Sciatic nerve (tissue), 2 donors: ENCODE results near the gene CNTN1. TPM values are rescaled to one million over a fixed set of nuclear protein-coding genes. Genes with fewer than 3 reads are reported as not detected.
"Not testable (repeated sequence)": the region's sequence is repeated elsewhere in the genome, so short reads cannot be mapped to it uniquely, and the experiment has no call there.

ENCODE experiments used
- ATAC-seq: fragments of 200-7000 bp; cut with Tn5 transposase; one replicate; pipeline ENCODE4 v1.9.1; 2020; ENCODE audit warnings: mild to moderate bottlenecking, moderate library complexity
- DNase-seq: peaks from one replicate; pipeline ENCODE4 v3.0.0-alpha.2; 2020; ENCODE audit warnings: low spot score
- intact Hi-C: fragments of 100-400 bp; cut with DNase I; formaldehyde crosslinking; loops from one replicate; pipeline ENCODE4 v1.14.2; 2022
- total RNA-seq: library from RNA; stranded (reverse); fragmentation: NEBNext Ultra II Directional; extraction: Animal tissue kit (Norgen Biotek cat#: 25700); gene quantifications from one replicate; pipeline ENCODE4 v1.2.1, GENCODE V29; 2021
- donor health status: DM: no; HTN: no; CAD: no.
- donor health status: DM: no; HTN: no; CAD: no.

Gene CNTN1
- total RNA-seq, 1 donor from 2014 or later = 83.8 TPM

DNA sequence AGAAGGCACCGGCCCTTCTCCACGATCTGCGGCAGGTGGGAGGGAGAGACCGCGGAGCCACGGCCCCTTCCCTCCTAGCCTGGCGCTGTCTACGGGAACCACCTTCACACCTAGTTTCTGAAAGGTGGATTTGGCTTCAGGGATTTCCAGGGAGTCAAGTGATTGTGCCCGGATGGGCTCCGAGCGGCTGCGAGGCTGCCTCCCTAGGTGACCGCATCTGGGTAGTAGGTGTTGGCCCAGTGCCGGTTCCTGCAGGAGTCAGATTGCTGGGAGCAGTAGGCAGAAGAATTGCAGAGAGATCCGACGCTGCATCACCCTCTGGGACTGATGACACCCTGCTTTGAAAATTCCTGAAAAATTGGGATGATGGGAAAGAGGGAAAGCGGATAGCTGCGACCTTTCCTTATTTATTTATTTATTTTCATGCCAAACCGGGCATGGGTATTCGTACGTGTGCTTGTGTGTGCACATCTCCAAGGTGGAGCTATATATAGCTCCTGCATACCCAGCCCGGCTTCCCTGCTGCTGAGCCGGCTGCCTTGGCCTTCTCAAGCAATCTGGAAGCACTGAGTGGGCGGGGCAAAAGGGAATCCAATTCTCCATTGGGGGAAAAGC lies 1.1 kb downstream of the CNTN1 start:
- intact Hi-C loops = no loop called here
- DNase-seq (peak; percentile 76), ATAC-seq (peak; percentile 61)

DNA sequence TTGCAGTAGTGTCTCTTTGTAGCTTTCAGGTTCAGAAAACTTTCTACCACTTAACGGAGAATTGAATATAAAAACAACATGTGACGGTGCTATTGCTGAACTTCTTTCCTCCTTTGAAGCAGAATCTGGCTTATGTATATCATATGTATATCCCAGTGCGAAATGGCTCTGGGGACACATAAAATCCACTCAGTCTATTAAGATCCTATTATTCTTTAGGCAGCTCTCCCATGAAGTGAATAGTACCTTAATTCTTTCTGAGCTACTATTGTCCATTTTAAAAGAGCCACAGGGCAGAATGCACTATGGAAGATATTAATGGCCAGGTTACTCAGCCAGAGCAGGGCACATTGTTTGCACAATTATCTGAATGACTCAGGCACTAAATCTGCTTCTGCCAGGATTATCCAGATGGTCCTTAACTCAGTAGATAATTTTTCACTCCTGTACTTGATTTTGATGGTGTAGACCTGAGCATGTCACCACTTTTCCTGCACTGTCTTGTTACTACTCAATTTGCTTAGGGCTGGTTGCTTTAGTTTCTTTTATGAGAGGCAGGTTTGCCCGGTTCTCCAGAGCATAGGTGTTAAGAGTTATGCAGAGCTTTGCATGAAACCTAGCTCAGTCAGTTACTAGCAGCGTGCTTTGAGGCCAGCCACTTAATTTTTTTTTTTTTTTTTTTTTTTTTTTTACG lies 5.5 kb downstream of the CNTN1 start:
- no peak for DNase-seq
- no peak for ATAC-seq
- intact Hi-C loops = no loop called here

DNA sequence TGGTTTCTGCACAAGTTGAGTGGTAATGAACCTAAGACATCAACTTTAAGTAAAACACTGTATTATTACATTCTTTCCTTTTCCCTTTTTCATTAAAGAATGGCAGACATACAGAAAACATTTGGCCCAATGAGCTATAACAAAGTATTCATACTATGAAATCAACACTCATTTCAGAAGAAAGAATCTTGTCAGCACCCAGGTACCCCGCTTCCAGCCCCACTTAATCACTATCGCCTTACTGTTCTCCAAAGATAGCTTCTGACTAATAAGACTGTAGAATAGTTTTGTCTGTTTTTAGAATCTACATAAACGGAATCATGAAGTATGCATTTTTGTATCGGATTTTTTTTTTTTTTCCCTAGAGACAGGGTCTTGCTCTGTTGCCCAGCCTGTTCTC lies 9.5 kb downstream of the CNTN1 start:
- ATAC-seq (no peak), DNase-seq (no peak)
- intact Hi-C loops = no loop called here

DNA sequence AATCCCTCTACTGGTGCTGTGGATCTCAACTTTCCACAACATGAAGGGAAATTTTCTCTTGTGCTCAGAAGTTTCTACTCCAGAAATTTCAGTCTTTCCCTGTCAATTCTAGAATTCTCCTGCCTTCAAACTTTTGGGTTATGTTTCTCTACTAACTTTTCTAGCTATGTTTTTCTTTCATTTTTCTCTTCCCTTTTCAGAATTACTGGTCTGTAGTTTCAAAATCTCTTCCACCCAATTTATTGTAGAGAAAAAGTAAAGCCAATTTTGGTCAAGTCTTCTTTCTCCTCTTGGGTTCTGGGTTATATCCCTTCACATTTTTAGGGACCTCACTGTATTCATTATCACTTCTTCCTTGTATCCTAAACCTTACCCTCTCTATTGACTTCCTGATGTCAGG lies 18.9 kb downstream of the CNTN1 start:
- intact Hi-C loops = no loop called here
- no peak for DNase-seq
- ATAC-seq = no peak

DNA sequence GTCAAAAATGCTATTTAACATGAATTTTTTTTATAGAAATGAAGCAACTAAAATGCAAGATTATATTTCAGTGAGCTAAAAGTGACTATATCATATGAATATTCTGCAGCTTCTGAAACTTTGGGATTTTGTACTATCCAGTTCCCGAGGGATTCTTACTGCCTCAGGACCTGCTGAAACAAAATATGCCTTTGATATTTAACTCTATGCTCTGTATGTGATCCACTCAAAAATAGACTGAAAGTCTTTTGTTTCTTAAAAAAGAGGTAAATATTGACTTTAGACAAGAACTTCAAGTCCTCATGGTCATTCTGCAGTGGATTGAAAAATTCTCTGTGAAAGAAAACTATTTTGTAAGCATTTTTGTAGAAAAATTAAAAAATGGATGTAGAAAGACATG lies 22.4 kb downstream of the CNTN1 start:
- no peak for DNase-seq
- intact Hi-C loops = no loop called here
- peak; percentile 52 for ATAC-seq

DNA sequence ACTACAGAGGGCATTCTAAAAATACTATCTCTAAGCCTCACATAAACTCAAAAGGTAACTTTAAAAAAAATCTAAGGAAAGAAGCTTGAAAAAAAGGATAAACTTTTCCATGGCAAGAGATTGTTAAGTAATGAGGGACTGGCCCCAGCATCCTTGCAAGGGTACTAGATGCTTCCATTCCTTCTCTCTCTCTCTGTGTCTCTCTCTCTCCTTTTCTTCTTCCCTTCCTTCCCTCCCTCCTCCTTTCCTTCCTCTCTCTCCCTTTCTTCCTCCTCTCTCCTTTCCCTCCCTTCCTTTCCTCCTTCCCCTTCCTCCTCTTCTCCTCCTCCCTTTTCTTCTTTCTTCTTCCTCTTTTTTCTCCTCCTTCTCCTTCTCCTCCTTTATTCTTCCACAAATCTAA lies 23.8 kb downstream of the CNTN1 start:
- ATAC-seq (no peak), DNase-seq (no peak)
- intact Hi-C loops = no loop called here

DNA sequence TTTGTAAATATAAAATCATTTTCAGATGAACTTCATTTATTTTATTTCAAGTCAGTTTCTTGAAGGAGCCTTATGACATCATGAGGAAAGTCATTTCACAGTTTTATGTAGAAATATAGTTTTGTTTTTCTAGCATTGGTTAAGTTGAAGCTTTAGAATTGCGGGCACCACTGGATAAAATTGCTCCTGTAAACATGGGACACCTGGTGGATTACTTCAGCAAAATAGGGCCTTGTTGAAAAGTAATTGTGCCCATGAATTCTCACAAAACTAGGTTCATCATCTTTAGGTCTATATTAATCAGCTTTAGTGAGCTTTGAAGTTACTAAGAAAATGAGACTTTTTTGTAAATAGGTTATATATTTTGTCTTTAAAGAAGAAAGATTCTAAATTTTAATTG lies 25.3 kb downstream of the CNTN1 start:
- no peak for ATAC-seq
- no peak for DNase-seq
- intact Hi-C loops = no loop called here

DNA sequence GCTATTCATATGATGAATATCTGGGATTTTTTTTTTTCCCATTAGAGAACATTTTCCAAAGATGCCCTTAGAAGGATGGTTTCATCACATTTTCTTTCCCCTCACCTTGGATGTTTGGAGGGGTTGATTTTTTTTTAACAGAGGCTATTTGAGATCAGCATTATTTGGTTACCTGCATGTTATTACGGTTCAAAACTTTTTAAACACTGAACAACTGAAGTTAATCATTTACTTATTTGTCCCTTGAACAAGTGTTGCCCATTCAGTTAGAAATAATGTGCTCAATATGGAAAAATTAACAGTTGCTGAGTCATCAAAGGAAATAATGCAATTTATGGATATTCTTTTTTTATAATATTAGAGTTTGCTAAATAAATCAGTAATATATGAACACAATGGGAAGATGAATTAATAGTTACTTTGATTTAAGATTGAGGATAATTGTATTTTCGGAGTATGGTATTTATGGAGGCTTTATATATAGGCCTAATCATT lies 26.7 kb downstream of the CNTN1 start:
- DNase-seq (no peak), ATAC-seq (no peak)
- intact Hi-C loops = no loop called here

DNA sequence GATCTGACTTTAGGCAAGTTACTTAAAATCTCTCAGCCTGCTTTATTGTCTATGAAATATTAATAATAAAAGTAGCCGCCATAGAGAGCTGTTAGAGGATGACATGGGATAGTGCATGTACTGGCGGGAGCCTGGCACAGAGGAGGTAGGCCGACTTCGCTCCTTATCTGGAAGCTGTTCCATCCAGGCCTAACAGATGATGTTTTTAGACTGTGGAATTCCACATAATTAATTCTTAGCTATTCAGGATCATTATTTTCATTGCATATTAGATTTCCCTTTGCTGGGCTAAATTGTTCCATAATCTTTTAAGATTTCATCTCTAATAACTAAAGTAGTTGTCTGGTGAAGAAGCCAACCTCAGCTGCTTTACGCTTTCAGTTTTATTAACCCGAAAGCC lies 30.8 kb downstream of the CNTN1 start:
- no peak for ATAC-seq
- intact Hi-C loops = no loop called here
- no peak for DNase-seq

DNA sequence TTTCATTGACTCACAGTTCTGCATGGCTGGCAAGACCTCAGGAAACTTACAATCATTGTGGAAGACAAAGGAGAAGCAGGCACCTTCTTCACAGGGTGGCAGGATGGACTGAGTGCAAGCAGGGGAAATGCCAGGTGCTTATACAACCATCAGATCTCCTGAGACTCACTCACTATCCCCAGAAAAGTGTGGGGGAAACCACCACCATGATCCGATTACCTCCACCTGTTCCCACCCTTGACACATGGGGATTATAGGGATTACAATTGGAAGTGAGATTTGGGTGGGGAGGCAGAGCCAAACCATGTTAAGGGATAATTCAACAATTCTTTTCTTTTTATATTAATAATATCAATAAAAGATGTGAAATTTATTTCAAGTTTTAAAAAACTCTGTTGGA lies 34.1 kb downstream of the CNTN1 start:
- intact Hi-C loops = no loop called here
- ATAC-seq (no peak), DNase-seq (no peak)

DNA sequence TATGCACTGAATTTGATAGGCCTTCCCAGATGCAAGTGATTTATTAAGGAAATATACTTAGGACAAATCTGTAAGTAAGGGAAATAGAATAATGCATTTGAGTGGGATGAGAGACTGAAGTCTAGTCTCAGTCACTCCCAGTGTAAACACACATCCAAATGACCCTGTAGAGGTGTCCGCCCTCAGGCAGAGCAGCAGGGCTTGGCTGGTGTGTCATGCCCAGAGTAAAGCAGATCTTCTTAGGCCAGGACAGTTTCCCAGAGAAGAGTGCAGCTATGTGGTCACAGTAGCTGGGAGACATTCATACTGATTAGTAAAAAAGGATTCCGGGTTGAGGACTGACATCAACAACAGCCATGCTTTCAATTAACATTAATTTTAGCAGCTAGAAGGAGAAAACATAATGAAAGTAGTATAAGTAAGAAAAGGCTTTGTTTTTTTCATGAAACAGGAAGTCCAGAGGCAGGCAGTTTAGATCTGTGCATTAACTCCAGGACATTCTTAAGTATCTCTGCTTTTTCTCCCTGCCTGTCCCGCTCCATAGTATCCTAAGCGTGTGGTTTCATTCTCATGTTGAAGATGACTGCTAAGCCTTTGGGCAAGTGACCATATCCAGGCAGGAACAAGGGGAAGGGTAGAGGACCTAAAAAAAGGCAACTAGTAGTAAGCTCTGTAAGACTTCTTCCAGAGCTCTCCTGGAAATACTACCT lies 35.7 kb downstream of the CNTN1 start:
- intact Hi-C loops = no loop called here
- ATAC-seq = no peak
- DNase-seq = no peak

DNA sequence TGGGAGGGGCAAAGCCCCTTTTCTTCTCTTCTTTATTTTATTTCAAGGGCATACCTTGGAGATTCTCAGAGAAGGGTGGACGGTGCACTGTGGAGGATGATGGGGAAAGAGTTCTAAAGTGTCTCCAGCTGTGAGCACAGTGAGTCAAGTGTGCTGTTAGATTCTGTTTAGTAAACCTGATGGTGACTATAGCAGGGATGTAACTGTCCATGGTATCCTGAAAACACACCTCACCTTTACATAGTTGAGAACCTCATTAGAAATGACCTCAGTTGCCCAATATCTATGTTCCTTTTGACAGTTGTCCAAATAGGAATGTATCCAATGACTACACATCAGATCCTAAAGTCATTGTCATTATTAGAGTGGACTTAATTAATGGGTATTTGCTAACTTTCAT lies 38.0 kb downstream of the CNTN1 start:
- intact Hi-C loops = no loop called here
- ATAC-seq (no peak), DNase-seq (no peak)

DNA sequence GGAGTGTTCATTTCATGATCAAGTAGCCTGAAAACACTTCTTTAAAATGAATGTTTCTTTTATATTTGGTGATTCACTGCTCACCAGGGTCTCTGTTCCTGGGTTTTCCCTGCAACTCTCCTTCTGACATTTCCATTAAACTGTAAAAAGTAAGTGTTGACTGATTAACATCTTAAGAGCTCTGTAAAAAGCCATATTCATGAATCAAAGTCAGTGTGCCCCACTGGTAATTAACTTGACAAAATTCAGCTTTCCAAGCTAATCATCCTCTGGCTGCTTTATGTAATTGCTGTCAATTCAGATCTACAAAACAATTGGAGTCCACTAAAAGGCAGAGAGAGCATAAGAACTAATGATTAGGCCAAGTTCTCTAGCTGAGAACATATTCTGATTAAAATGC lies 41.6 kb downstream of the CNTN1 start:
- no peak for ATAC-seq
- intact Hi-C loops = no loop called here
- DNase-seq = no peak

DNA sequence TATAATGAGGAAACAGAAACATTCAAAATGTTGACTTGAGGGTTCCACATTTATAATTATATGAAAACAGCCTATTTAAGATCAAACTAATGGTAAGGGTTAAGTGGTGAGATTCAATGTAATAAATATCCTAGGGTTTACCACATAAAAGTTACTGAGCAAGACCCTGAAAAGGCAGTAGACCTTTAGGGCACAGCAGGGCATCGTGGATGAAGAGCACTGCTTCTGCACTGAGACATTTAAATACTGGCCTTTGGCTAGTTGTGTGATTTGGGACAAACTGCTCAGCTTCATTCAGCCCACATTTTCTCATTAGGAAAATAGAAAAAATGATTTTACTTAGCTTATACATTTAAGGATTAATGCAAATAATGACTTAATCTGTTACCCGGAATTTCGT lies 42.0 kb downstream of the CNTN1 start:
- ATAC-seq (no peak), DNase-seq (no peak)
- intact Hi-C loops = no loop called here

DNA sequence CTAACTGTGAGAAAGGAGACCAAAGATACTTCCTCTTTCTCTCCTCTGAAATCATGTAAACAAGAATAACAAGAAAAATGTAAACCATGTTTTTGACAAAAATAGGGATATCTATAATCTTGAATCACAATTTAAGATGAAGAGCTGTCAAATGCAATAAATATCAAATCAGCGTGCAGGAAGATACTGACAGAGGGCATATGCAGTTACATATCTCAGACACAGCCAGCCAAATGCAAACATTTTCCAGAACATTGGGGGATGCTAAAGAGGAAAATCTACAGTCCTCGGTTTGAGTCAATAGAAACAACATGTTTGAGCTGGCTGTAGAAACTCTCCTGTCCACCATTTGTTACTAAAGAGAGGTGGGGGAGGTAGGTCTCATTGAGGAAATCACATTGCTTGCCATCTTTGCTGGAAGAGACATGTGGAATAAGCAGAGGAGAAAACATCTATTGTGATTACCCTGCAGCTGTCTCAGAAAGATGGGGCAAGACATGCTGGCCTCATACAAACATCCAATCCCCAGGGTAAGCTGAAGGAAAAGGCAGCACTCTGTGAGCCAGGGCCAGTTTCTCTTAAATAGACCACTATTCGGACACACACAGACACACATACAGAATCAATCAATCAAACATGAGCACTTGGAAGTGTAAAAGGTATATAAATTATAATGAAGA lies 43.5 kb downstream of the CNTN1 start:
- ATAC-seq (peak; percentile 90), DNase-seq (no peak)
- intact Hi-C loops = no loop called here

DNA sequence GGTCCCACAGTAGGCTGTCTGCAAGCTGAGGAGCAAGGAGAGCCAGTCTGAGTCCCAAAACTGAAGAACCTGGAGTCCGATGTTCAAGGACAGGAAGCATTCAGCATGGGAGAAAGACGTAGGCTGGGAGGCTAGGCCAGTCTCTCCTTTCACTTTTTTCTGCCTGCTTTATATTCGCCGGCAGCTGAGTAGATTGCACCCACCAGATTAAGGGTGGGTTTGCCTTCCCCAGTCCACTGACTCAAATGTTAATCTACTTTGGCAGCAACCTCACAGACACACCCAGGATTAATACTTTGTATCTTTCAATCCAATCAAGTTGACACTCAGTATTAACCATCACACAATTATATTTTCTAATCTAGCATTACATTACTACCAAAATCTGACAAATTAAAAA lies 45.2 kb downstream of the CNTN1 start:
- intact Hi-C loops, DNase-seq, ATAC-seq: not testable (repeated sequence)

DNA sequence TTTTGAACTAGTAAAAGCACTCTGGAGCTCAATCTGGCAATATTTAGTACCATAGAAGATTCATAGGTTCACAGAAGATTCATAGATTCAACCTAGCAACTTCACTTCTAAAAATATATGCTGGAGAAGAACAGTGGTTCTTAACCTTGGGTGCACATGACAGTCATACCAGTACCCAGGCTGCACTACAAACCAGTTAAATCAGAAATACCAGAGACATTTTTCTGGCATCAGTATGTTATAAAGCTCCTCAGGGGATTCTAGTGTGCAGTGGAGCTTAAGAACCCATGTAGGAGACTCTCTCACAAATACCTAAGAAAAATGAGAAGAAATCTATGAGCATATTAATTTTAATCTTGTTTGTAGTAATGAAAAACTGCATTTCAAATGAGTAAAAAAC lies 46.6 kb downstream of the CNTN1 start:
- intact Hi-C loops = no loop called here
- DNase-seq (no peak), ATAC-seq (no peak)

DNA sequence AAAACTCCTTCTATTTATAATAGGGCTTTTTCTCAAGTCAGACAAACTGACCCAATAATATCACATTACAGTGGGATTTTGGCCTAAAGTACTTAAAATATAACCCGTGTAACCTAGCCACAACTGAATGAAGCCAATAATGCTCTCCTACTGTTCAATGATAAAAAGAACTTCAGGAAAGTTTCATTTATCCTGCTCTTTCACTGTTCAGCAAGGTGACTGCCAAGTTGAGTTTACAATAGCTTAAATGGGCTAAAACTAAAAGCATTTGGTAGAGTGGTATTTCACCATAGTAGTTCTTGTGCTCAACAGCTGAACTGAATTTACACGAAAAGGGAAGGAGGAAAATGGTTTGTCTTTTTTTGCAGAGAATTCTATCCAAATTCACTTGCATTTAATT lies 49.8 kb downstream of the CNTN1 start:
- intact Hi-C loops = no loop called here
- ATAC-seq (no peak), DNase-seq (no peak)

DNA sequence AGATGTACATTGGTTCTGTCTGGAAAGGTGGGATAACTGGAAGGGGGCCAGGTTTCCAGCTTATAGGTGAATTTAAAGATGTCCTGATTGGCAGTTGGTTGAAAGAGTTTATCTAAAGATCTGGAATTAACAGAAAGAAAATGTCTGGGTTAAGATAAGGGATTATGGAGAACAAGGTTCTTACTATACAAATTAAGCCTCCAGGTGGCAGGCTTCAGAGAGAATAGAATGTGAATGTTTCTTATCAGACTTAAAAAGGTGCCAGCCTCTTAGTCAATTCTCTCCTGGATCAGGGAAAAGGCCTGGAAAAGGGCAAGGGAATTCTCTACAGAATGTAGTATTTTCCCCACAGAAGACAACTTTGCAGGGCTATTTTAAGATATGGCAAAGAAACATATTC lies 53.1 kb downstream of the CNTN1 start:
- DNase-seq (no peak), ATAC-seq (no peak)
- intact Hi-C loops = no loop called here

DNA sequence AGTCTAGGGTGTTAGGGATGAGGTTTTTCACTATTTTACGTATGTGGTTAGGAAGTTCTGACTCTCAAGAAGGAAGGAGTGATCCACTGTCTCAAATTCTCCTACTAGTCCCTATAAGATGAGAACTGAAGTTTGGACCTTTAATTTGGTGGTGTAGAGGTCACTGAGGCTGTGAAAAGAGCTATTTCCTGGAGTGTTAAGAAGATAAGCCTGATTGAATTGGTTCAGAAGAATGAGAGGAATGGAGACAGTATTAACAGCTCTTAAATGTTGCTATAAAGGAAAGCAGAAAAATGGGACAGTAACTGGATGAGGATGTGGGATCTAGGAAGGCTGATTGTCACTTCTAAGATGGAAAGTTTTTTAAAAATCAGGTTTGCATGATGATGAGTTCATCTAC lies 57.6 kb downstream of the CNTN1 start:
- DNase-seq (no peak), ATAC-seq (no peak)
- intact Hi-C loops = no loop called here
